NCI-H1436 treated with DMSO at 0.1 percent for 48 hours (cell line): Measurements from ENCODE around the gene METTL2B.
"Not testable (repeated sequence)": the region's sequence is repeated elsewhere in the genome, so short reads cannot be mapped to it uniquely, and the experiment has no call there.

Source experiments
- DNase-seq: peaks from one replicate; lab custom pipeline; 2025; lab: John Stamatoyannopoulos, UW

The METTL2B gene

DNA sequence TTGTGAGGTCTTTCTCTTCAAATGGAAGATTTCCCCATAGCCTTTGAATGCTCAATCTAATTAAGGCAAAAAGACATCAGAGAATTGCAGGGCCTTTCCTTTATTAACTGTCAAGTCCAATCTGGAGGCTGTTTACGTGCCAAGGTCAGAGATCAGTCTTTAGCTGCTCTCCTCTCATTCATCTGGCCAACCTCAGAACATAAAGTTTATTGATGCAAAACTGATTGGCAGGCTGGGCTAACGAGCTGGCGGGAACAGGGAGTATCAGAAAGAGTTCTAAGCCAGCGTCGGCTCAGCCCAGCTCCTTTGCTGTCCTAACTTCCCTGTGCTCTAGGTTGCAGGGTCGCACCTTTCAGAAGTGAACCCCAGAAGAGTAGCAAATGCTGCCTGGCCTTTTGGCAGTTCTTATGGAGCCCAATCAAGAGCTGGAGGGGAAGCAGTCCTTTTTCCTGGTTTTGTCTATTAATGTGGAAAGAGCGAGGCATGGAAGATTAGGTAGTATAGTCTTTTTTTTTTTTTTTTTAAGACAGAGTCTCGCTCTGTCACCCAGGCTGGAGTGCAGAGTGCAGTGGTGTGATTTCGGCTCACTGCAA lies 47.5 kb downstream of the METTL2B start:
- DNase-seq: not testable (repeated sequence)

DNA sequence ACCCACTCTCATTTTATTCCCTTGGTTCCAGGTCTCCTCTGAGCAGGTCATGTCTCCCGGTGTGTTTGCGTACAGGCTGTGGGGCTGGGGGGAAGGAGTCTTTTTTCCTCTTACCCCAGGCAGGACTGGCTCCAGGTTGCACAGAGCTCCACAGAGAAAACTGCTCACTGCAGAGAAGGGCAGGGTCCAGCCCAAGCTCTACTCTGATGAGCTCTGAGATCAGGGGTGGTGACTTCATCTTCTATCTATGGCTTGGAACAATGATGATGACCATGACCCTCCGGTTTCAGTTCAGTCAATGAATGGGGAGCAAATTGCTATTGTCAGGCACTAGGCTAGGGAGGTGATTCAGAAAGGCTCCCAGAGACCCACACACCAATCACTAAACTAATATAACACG lies 49.0 kb downstream of the METTL2B start:
- not testable (repeated sequence) for DNase-seq

DNA sequence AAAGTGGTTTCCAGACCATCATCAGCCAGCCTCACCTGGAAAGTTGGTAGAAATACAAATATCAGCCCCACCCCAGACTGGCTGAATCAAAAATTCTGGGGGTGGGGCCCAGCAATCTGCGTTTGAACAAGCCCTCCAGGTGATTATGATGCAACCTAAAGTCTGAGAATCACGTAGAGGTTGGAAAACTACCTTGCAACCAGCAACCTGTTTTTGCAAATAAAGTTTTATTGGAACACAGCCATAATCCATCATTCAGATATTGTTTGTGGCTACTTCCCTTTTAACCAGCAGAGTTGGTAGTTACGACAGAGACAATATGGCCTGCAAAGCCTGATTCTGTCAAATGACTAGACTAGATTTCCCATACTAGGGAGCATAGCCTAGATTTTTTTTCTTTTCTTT lies 49.5 kb downstream of the METTL2B start:
- DNase-seq: not testable (repeated sequence)

DNA sequence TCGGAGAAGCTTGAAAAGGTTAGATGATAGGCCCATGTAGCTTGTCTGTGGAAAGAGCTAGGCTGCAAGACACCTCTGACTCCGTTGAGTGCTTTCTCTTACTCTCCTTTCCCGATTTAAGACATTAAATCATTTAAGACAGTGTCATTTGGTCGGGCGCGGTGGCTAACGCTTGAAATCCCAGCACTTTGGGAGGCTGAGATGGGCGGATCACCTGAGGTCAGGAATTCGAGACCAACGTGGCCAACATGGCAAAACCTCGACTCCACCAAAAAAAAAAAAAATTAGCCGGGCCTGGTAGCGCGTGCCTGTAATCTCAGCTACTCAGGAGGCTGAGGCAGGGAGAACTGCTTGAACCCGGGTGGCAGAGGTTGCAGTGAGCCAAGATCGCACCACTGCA lies 52.6 kb downstream of the METTL2B start:
- DNase-seq: not testable (repeated sequence)

DNA sequence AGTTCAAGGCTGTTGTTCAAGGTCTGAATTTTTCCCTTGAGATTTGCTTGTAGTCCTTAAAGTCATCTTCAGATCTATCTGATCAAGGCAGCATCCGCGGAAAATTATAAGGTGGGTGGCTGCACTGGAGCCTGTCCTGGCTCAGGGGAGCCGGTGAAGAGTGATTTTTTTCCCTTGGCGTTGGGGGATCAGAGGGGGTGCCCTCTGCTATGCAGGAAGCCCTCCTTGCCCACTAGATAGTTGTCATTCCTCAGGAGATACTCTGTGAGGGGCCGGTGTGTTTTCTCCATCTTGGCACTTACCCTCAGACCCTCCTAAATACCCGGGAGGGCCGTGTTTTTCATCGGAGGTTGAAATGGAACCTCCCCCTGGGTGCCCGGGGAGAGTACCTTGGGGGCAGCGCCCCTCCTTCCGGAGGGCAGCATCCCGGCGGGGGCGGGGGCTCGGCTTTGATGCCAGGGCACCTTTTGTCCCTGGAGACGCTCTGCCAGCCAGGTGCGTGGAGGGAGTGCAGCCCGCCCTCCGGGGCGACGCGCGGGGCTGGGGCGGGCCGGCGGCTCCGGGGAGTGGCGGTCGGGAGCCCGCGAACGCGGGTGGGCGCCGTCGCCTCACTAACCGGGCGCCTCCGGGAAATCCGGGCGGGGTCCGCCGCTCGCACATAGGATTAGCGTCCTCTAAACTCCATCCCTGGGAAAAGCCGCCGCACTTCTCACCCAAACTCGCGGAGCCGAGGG lies 53.7 kb downstream of the METTL2B start:
- DNase-seq: not testable (repeated sequence)

DNA sequence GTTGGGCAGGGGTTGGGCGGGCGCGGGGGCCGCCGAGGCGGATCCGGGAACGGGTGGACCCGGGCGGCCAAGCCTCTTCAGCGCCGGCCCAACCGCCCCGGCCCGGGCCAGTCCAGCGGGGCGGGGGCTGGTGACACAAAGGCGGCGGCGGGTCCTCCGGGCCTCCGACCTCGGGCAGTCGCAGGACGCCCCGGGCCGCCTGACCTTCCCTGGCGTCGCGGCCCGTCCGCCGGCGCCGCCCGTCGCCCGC lies 54.2 kb downstream of the METTL2B start:
- no peak for DNase-seq

DNA sequence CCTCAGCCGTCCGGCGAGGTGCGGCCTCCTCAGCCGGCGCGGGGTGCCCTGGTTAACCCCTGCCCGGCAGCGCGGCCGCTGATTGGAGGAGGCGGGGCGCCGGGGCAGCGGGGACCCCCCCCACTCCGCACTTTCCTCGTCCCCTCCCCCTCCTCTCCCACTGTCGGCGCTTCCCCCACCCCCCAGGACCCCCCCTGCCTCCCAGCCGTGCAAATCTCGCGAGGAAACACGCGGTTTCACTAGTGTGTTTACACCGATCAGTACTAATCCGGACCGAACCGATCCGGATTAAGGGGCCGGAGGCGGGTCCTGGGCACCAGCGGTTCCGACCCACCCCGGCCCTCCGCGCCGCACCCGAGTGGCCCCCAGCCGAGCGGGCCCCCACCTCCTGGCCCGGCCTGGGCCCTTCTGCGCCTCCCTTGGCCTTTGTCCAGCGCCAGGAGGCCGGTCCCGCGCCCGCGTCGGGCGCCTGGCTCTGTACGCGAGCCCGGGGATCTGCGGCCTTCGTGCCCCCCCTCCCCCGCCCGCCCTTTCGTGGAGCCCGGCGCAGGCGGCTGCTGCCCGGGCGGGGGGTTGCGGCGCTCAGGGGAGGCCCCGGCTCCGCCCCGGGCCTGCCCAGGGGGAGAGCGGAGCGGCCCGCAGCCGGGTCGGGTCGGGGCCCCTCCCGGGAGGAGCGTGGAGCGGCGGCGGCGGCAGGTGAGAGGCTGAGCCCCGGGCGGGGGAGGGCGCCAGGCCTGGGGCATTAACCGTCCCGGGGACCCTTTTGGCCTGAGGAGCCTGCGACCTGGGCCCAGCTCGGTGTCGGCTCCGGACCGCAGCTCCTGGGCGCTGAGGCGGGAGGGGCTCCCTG lies 54.8 kb downstream of the METTL2B start:
- DNase-seq: peak; percentile 19

DNA sequence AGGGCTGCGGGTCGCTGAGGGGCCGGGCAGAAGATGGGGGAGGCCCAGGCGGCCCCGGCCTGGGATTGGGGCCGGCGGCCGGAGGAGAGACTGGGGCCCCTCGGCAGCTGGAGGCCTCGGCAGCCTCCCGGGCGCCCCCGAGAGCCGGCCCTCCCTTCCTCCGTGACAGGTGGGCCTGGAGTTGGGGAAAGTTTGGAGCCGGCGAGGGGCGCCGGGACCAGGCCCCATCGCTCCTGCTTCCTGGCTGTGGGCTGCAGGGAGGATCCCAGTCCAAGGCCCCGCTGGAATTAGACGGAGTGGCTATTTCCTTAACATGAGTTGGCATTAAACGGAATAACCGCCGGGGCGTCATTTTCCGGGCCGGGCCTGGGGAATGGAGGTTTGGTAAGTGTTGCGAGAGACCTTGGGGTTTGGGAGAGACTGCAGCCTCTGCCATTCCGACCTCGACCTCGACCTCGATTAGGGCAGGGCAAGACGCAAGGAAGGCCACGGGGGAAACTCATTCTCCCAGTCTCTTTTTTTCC lies 55.5 kb downstream of the METTL2B start:
- not testable (repeated sequence) for DNase-seq

DNA sequence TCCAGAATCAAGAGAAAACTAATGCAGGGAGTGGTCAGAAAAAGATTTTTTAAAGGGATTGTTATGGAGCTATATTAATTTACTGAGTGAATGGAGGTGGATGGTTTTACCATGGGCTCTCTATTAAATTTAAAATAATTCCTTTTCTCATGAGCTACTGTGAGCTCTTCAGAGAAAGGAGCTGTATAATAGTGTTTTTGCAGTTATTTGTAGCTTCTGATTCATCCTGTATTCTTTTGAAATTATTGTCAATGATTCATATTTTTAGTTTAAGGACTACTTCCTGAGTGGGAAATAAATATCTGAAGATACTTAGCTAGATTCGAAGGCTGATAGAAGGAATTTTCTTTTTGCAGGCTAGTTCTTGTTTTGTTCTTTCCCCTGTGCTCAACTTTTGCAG lies 56.4 kb downstream of the METTL2B start:
- not testable (repeated sequence) for DNase-seq

DNA sequence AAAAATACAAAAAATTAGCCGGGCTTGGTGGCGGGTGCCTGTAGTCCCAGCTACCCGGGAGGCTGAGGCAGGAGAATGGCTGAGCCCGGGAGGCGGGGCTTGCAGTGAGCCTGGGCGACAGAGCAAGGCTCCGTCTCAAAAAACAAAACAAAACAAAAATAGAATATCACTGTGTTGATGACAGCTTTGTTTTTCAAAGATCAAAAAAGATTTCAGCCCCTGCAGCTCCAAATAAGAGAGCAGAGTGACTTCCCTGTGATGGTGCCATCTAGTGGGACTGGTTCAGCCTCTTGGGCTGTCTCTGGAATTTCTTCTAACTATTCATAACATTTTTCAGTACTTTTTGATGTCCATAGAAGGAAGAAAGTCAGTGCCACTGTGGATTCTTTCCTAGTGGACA lies 60.9 kb downstream of the METTL2B start:
- not testable (repeated sequence) for DNase-seq

DNA sequence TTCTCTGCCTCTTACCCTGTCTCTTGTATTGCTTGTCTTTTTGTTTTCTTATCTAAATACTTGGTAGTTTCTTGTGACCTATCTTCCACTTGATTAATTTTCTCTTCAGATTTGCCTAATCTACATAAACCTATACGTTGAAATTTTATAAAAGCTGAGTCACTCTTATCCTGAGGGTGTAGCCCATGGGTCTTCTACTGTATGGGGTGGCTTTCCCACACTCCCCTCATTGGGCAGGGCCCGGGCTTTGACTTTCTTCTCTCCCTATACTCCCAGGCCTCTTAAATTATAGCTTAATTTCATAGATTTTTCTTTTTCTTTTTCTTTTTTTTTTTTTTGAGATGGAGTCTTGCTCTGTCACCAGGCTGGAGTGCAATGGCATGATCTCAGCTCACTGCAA lies 66.0 kb downstream of the METTL2B start:
- DNase-seq: not testable (repeated sequence)

DNA sequence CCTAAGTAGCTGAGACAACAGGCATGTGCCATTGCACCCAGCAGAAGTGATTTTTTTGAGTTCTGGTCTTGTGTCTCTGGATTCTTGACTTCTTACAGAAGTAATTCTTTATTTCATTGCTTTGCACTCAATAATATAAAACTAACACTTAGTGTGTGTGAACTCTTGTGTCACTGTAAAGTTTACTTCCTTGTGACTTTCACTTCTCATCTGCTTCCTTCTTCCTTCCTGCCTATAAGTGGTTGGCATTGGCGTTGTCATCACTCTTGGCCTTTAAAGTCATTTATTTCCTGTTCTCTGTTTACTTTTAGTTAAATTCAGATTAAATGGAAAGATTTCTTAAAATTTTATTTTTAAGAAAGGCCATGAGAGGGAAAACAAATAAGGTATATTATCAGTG lies 66.8 kb downstream of the METTL2B start:
- not testable (repeated sequence) for DNase-seq

DNA sequence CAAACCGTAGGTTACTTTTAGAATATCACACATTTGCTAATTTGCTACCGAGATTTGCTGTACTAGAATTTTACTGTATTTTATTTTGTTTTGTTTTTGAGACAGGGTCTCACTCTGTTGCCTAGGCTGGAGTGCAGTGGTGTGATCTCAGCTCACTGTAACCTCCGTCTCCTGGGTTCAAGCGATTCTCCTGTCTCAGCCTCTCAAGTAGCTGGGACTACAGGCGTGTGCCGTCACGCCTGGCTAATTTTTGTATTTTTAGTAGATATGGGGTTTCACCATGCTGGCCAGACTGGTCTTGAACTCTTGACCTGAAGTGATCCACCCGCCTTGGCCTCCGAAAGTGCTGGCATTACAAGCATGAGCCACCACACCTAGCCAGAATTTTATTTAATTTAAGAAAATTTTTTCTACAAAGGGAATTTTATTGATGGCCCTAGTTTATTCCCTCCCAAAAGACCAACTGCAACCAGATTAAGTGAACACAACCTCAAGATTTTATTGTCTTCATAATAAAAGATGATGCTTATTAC lies 69.8 kb downstream of the METTL2B start:
- DNase-seq: not testable (repeated sequence)

DNA sequence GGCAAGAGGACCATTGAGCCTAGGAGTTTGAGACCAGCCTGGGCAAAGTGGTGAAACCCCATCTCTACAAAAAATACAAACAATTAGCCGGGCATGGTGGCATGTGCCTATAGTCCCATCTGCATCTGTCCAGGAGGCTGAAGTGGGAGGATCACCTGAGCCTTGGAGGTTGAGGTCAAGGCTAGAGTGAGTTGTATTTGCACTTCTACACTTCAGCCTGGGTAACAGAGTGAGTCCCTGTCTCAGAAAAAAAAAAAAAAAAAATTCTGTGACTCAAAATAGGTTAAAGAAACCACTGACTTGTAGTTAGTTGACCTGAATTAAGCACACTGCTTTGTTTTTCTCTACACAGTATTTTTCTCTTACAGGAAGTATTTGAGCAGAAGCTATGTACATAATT lies 74.4 kb downstream of the METTL2B start:
- DNase-seq: no peak

DNA sequence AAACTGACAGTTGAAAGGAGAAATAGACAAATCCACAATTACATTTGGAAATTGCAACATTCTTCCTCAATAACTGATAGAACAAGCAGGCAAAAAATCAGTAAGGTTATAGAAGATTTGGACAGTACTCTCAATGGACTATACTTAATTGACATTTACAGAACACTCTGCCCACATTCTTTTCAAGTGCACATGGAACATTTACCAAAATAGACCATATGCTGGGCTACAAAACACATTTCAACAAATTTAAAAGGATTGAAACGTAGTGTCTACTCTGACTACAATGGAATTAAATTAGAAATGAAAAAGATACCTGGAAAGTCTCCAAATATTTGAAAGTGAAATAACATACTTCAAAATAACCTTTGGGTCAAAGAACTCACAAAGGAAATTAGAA lies 77.8 kb downstream of the METTL2B start:
- not testable (repeated sequence) for DNase-seq
